A549 (cell line): ENCODE results near the gene TLCD5. TPM values are rescaled to one million over a fixed set of nuclear protein-coding genes. Genes with fewer than 3 reads are reported as not detected.

Source experiments
- ATAC-seq, 2 experiments: fragments of 200-7000 bp in 1 of 2; fragments of >200 bp in 1 of 2; cut with Nextera tagmentation in 1 of 2; cut with Tn5 transposase in 1 of 2; 3 replicates each; pipeline versions ENCODE4 v1.8.0 to v1.9.1; 2018 to 2020; ENCODE audit warnings: mild to moderate bottlenecking in 1 of 2, moderate library complexity in 1 of 2
- CTCF ChIA-PET: fragments of 300-600 bp; sonication (Branson Sonifier 250); formaldehyde crosslinking; extraction: SDS; loops from one replicate; lab custom pipeline; 2021; ENCODE audit warnings: antibody characterized with exemption, inconsistent platforms; lab: Yijun Ruan, JAX
- POLR2A ChIA-PET: fragments of 350-600 bp; formaldehyde crosslinking; extraction: SDS; loops from one replicate; lab custom pipeline; 2021; ENCODE audit warnings: antibody characterized with exemption, inconsistent platforms; lab: Yijun Ruan, JAX
- DNase-seq, 2 experiments: peaks; one replicate each; pipeline versions ENCODE4 v3.0.0 to v3.0.0-alpha.2; 2011 to 2016; ENCODE audit warnings: low read depth in 1 of 2, low spot score in 1 of 2
- FAIRE-seq: peaks from 2 replicates; lab custom pipeline; 2011; peaks lifted over from hg19 to GRCh38; lab: Jason Lieb, UNC
- H3K27ac ChIP-seq, 2 experiments: fragments of >200 bp; sonication (Bioruptor Twin); formaldehyde crosslinking; 3 replicates each; pipeline ENCODE4 v1.5.1; 2016 to 2017
- H3K4me1 ChIP-seq: fragments of >200 bp; sonication (Bioruptor Twin); formaldehyde crosslinking; 3 replicates; pipeline ENCODE4 v1.6.1; 2016
- H3K4me2 ChIP-seq: fragments of >200 bp; sonication (Bioruptor Twin); formaldehyde crosslinking; 3 replicates; pipeline ENCODE4 v1.6.1; 2016
- H3K4me3 ChIP-seq: fragments of >200 bp; sonication (Bioruptor Twin); formaldehyde crosslinking; 3 replicates; pipeline ENCODE4 v1.5.1; 2016
- H3K9me3 ChIP-seq: fragments of >200 bp; sonication (Bioruptor Twin); formaldehyde crosslinking; 3 replicates; pipeline ENCODE4 v1.6.1; 2016
- CBX2 ChIP-seq: fragments of 200-600 bp; sonication (generic); IDR thresholded peaks from 2 replicates; pipeline ENCODE4 v1.6.1; 2016; ENCODE audit warnings: low read depth, mild to moderate bottlenecking, borderline replicate concordance
- CEBPB ChIP-seq, 2 experiments: fragments of >200 bp in 1 of 2; sonication (Bioruptor Twin) in 1 of 2; formaldehyde crosslinking in 1 of 2; IDR thresholded peaks; 2 replicates each; pipeline ENCODE4 v1.6.1; 2012 to 2016
- CHD4 ChIP-seq: fragments of 200-600 bp; sonication (generic); IDR thresholded peaks from 2 replicates; pipeline ENCODE4 v1.6.1; 2016; ENCODE audit warnings: antibody characterized with exemption, mild to moderate bottlenecking, borderline replicate concordance
- HDAC2 ChIP-seq: fragments of 200-600 bp; sonication (generic); IDR thresholded peaks from 2 replicates; pipeline ENCODE4 v1.6.1; 2016
- HOXB5 ChIP-seq: fragments of 250-450 bp; sonication (Bioruptor Pico); IDR thresholded peaks from 2 replicates; pipeline ENCODE4 v1.5.0; 2020; ENCODE audit warnings: mild to moderate bottlenecking, moderate library complexity
- JUNB ChIP-seq: fragments of >200 bp; sonication (Bioruptor Twin); formaldehyde crosslinking; IDR thresholded peaks from 2 replicates; pipeline ENCODE4 v1.6.1; 2016
- POLR2A ChIP-seq: IDR thresholded peaks from 2 replicates; pipeline ENCODE4 v1.6.1; 2012; ENCODE audit warnings: mild to moderate bottlenecking, low read length
- POLR2AphosphoS2 ChIP-seq: conservative IDR thresholded peaks from 2 replicates; pipeline ENCODE4 v1.6.1; 2012; ENCODE audit warnings: low read length, improper control_type of control experiment, inconsistent platforms
- RAD21 ChIP-seq, 2 experiments: fragments of >200 bp in 1 of 2; sonication (Bioruptor Twin) in 1 of 2; formaldehyde crosslinking in 1 of 2; IDR thresholded peaks in 1 of 2; conservative IDR thresholded peaks in 1 of 2; 2 replicates in 1 of 2; 3 replicates in 1 of 2; pipeline ENCODE4 v1.6.1; 2012 to 2018; ENCODE audit warnings: inconsistent platforms in 1 of 2
- RARB ChIP-seq: fragments of 250-450 bp; sonication (Bioruptor Pico); IDR thresholded peaks from 2 replicates; pipeline ENCODE4 v1.8.0; 2021; ENCODE audit warnings: mild to moderate bottlenecking, moderate library complexity
- RCOR1 ChIP-seq: fragments of 150-350 bp; IDR thresholded peaks from 2 replicates; pipeline ENCODE4 v1.6.1; 2014; ENCODE audit warnings: antibody characterized with exemption, low read length, low read depth
- TFCP2L1 ChIP-seq: fragments of 250-450 bp; sonication (Bioruptor Pico); IDR thresholded peaks from 2 replicates; pipeline ENCODE4 v1.5.0; 2021; ENCODE audit warnings: mild to moderate bottlenecking
- ZC3H11A ChIP-seq: fragments of 450-650 bp; IDR thresholded peaks from 2 replicates; pipeline ENCODE4 v1.6.1; 2014; ENCODE audit warnings: antibody characterized with exemption, mild to moderate bottlenecking
- ZNF302 ChIP-seq: fragments of 250-450 bp; sonication (Bioruptor Pico); IDR thresholded peaks from 2 replicates; pipeline ENCODE4 v1.9.0; 2021; ENCODE audit warnings: inconsistent platforms, mild to moderate bottlenecking, moderate library complexity
- WGBS: methylation state at CpG from one replicate; pipeline ENCODE4 v1.1.6; 2017; ENCODE audit errors: missing lambda C conversion rate; 5-methylcytosine and 5-hydroxymethylcytosine counted together
- polyA plus RNA-seq, 4 experiments: library from polyadenylated mRNA; depleted of rRNA in 3 of 4; stranded (reverse); fragments of >200 nt; fragmentation: RNase III in 1 of 4; extraction: RNeasy Plus Mini Kit Qiagen cat#74134 plus additional on column Dnase treatment in 1 of 4; gene quantifications; 2 replicates in 3 of 4; 3 replicates in 1 of 4; pipeline ENCODE4 v1.2.3, GENCODE V29; 2011 to 2017
- small RNA-seq, 6 experiments: library from RNA; depleted of rRNA; stranded (forward); fragments of <200 nt; gene quantifications; one replicate each; pipeline ENCODE3, GENCODE V24; 2012
- TF ChIP-seq, protein P1 (sequence below): IDR thresholded peaks from 2 replicates; pipeline ENCODE4 v1.6.1; 2012; ENCODE audit warnings: low read depth, borderline replicate concordance
- TF ChIP-seq, protein P2 (sequence below): fragments of >200 bp; sonication (Bioruptor Twin); formaldehyde crosslinking; IDR thresholded peaks from 2 replicates; pipeline ENCODE4 v1.6.1; 2016
- TF ChIP-seq, protein P3 (sequence below): fragments of 250-450 bp; sonication (Bioruptor Pico); IDR thresholded peaks from 2 replicates; pipeline ENCODE4 v1.5.0; 2020; ENCODE audit warnings: low read depth, mild to moderate bottlenecking, moderate library complexity
- TF ChIP-seq, protein P4 (sequence below): fragments of >200 bp; sonication (Bioruptor Twin); formaldehyde crosslinking; IDR thresholded peaks from 3 replicates; pipeline ENCODE4 v1.6.1; 2016

The TLCD5 gene
- polyA plus RNA-seq, 2 of the 4 experiments (the other 2 are of a cell fraction) = 5.8 to 12.9 TPM

DNA sequence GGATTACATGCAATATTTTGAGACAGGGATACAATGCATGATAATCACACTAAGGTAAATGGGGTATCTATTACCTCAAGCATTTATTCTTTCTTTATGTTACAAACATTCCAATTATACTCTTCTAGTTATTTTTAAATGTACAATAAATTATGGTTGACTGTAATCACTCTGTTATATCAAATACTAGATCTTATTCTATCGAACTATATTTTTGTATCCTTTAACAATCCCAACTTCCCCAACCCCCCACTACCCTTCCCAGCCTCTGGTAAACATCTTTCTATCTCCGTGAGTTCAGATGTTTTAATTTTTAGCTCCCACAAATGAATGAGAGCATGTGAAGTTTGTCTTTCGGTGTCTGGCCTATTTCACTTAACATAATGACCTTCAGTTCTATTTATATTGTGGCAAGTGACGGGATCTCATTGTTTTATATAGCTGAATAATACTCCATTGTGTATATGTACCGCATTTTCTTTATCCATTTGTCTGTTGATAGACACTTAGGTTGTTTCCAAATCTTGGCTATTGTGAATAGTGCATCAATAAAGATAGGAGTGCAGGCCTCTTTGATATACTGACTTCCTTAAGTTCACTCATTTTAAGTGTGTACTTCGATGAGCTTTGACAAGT lies 51.6 kb downstream of the TLCD5 start:
- 80% methylated on average over 6 of the region's 6 CpGs for WGBS
- CTCF ChIA-PET = interaction anchor here (0.8 kb wide), 1 partner anchor 34 kb away, joined by 3 read pairs; no protein-coding TSS in a partner anchor
- no peak for ATAC-seq

DNA sequence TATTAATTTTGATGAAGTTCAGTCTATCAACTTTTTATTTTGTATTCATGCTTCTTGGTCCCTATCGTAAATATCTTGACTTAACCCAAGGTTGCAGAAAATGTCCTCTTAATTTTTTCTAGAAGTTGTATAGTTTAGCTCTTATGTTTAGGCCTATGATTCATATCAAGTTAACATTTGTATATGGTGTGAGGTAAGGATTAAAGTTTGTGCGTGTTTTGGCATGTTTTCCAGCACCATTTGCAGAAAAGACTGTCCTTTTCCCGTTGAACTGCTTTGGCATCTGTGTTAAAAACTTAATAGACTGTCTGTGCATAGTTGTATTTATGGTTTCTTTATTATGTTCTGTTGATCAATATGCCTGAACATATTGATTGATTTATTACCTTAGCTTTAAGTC lies 53.4 kb downstream of the TLCD5 start:
- Histone ChIP-seq H3K9me3 (peaks cover 5% of the 10 kb centered on the region; the same call in 1 of the 3 replicates), H3K4me2 (no peak overlapping the region), H3K4me1 (peaks cover 34% of the 10 kb centered on the region), H3K27ac (no peak overlapping the region), H3K4me3 (no peak overlapping the region)
- CTCF ChIA-PET = no interaction called here
- no peak for TF ChIP-seq HOXB5 (CRISPR knock-in tag)
- TF ChIP-seq ZNF302 (CRISPR knock-in tag) = no peak
- no peak for TF ChIP-seq TFCP2L1
- TF ChIP-seq RCOR1 = no peak
- TF ChIP-seq, protein P1, sequence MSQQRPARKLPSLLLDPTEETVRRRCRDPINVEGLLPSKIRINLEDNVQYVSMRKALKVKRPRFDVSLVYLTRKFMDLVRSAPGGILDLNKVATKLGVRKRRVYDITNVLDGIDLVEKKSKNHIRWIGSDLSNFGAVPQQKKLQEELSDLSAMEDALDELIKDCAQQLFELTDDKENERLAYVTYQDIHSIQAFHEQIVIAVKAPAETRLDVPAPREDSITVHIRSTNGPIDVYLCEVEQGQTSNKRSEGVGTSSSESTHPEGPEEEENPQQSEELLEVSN = no peak
- TF ChIP-seq ZC3H11A = no peak
- no peak for TF ChIP-seq HDAC2
- no peak for TF ChIP-seq CEBPB (IDR thresholded peaks at IDR 0.05)
- FAIRE-seq (no peak), DNase-seq (no peak), ATAC-seq (no peak)
- POLR2A ChIA-PET = no interaction called here
- 40% methylated on average over 3 of the region's 3 CpGs for WGBS

More for the DNA sequence above, 51.6 kb downstream of the TLCD5 start:
- H3K27ac ChIP-seq = no peak overlapping the region
- no peak overlapping the region for H3K4me2 ChIP-seq
- TF ChIP-seq JUNB = no peak
- TF ChIP-seq, protein P2, sequence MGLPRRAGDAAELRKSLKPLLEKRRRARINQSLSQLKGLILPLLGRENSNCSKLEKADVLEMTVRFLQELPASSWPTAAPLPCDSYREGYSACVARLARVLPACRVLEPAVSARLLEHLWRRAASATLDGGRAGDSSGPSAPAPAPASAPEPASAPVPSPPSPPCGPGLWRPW = no peak
- no peak for FAIRE-seq
- DNase-seq = no peak
- H3K9me3 ChIP-seq = no peaks in the 10 kb centered on the region
- POLR2A ChIA-PET = no interaction called here
- H3K4me3 ChIP-seq = no peak overlapping the region
- peaks cover 36% of the 10 kb centered on the region for H3K4me1 ChIP-seq

DNA sequence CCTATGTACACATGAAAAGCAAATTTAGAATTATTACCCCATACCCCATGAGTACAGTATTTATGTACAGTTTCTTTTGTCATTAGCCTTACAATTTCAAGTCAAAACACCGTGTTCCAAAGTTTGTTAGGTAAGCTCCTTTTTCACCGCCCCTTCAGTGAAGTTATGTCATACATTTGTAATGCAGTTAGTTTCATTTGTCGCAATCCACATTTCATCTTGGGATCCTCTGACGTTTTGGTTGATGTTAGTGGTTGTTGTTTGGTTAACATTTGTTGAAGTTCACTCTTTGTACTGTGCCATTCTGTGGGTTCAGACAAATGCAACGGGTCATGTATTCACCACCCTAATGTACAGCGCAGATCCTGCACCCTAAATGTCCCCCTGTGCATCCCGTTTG lies 56.3 kb downstream of the TLCD5 start:
- POLR2A ChIA-PET = no interaction called here
- CTCF ChIA-PET = no interaction called here
- TF ChIP-seq POLR2AphosphoS2 (no peak), CEBPB (IDR thresholded peaks at IDR 0.05) (no peak), RAD21 (conservative IDR thresholded peaks at IDR 0.05 in 1 of 2, IDR thresholded peaks at IDR 0.05 in 1 of 2) (no peak), CBX2 (no peak), POLR2A (no peak), ZNF302 (CRISPR knock-in tag) (no peak), RARB (CRISPR knock-in tag) (no peak), CHD4 (no peak)
- TF ChIP-seq, protein P3, sequence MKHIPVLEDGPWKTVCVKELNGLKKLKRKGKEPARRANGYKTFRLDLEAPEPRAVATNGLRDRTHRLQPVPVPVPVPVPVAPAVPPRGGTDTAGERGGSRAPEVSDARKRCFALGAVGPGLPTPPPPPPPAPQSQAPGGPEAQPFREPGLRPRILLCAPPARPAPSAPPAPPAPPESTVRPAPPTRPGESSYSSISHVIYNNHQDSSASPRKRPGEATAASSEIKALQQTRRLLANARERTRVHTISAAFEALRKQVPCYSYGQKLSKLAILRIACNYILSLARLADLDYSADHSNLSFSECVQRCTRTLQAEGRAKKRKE (CRISPR knock-in tag) = no peak
- TF ChIP-seq, protein P4, sequence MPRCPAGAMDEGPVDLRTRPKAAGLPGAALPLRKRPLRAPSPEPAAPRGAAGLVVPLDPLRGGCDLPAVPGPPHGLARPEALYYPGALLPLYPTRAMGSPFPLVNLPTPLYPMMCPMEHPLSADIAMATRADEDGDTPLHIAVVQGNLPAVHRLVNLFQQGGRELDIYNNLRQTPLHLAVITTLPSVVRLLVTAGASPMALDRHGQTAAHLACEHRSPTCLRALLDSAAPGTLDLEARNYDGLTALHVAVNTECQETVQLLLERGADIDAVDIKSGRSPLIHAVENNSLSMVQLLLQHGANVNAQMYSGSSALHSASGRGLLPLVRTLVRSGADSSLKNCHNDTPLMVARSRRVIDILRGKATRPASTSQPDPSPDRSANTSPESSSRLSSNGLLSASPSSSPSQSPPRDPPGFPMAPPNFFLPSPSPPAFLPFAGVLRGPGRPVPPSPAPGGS = no peak
- TF ChIP-seq, all 56 proteins: peak for 0
- FAIRE-seq (no peak), DNase-seq (no peak), ATAC-seq (no peak)
- Histone ChIP-seq H3K4me2 (peak overlapping the region; percentile 53), H3K9me3 (peaks cover 6% of the 10 kb centered on the region; the same call in 1 of the 3 replicates), H3K4me3 (no peak overlapping the region), H3K4me1 (peaks cover 50% of the 10 kb centered on the region), H3K27ac (no peak overlapping the region; a peak in 1 of 6 replicates)
- WGBS = 48% methylated on average over 7 of the region's 7 CpGs

Small RNAs within 50 kb of the gene (small RNA-seq; reads per million reads assigned to genes)
- gene RF00100 = 4.2 to 155 (median 19.3) reads per million in 6 experiments

Other genes with a start within 250 kb of the TLCD5 start
- 2.7 and 3.8 TPM in 2 replicates for gene TRIM29, start 187.2 kb upstream of the TLCD5 start, polyA plus RNA-seq (2011; rRNA removed)
- 2.5 to 3.6 TPM (median 3.1 TPM) in 3 replicates for gene TRIM29, start 187.2 kb upstream of the TLCD5 start, polyA plus RNA-seq (2017; fragmentation: RNase III; extraction: RNeasy Plus Mini Kit Qiagen cat#74134 plus additional on column Dnase treatment)
- gene OAF, start 114.3 kb upstream of the TLCD5 start, polyA plus RNA-seq (2011; rRNA removed) = 3.0 and 4.1 TPM in 2 replicates
- 3.4 to 4.2 TPM (median 3.8 TPM) in 3 replicates for gene OAF, start 114.3 kb upstream of the TLCD5 start, polyA plus RNA-seq (2017; fragmentation: RNase III; extraction: RNeasy Plus Mini Kit Qiagen cat#74134 plus additional on column Dnase treatment)
- gene POU2F3, start 85.2 kb upstream of the TLCD5 start, polyA plus RNA-seq (2011; rRNA removed) = not detected in 2 replicates
- not detected in 3 replicates for gene POU2F3, start 85.2 kb upstream of the TLCD5 start, polyA plus RNA-seq (2017; fragmentation: RNase III; extraction: RNeasy Plus Mini Kit Qiagen cat#74134 plus additional on column Dnase treatment)
- 27.2 and 31.5 TPM in 2 replicates for gene ARHGEF12, start 11.1 kb downstream of the TLCD5 start, polyA plus RNA-seq (2011; rRNA removed)
- 16.4 to 18.0 TPM (median 16.7 TPM) in 3 replicates for gene ARHGEF12, start 11.1 kb downstream of the TLCD5 start, polyA plus RNA-seq (2017; fragmentation: RNase III; extraction: RNeasy Plus Mini Kit Qiagen cat#74134 plus additional on column Dnase treatment)
- 0.01 and 0.03 TPM in 2 replicates for gene GRIK4, start 186.4 kb downstream of the TLCD5 start, polyA plus RNA-seq (2011; rRNA removed)
- gene GRIK4, start 186.4 kb downstream of the TLCD5 start, polyA plus RNA-seq (2017; fragmentation: RNase III; extraction: RNeasy Plus Mini Kit Qiagen cat#74134 plus additional on column Dnase treatment) = not detected in 3 replicates